SJSA1 (cell line): ENCODE measurements around the gene RND1. TPM values are rescaled to one million over a fixed set of nuclear protein-coding genes. Genes with fewer than 3 reads are reported as not detected.
A peak's percentile ranks its signal among the peaks of the same experiment; 100 is the strongest.
"Not testable (repeated sequence)": the region's sequence is repeated elsewhere in the genome, so short reads cannot be mapped to it uniquely, and the experiment has no call there.

Experiments
- DNase-seq, 2 experiments: peaks; one replicate each; pipeline ENCODE4 v3.0.0-alpha.2; 2015 to 2020; ENCODE audit warnings: low spot score in 2 of 2, low read depth in 1 of 2
- H3K27ac ChIP-seq: fragments of 250-450 bp; sonication (Bioruptor Pico); 2 replicates; pipeline ENCODE4 v1.5.1; 2020; ENCODE audit warnings: mild to moderate bottlenecking, moderate library complexity
- H3K27me3 ChIP-seq: fragments of 250-450 bp; sonication (Bioruptor Pico); replicated peaks from 2 replicates; pipeline ENCODE4 v1.5.1; 2020; ENCODE audit warnings: mild to moderate bottlenecking, moderate library complexity
- H3K36me3 ChIP-seq: fragments of 250-450 bp; sonication (Bioruptor Pico); 2 replicates; pipeline ENCODE4 v1.5.1; 2020; ENCODE audit warnings: mild to moderate bottlenecking
- H3K4me1 ChIP-seq: fragments of 250-450 bp; sonication (Bioruptor Pico); replicated peaks from 2 replicates; pipeline ENCODE4 v1.6.1; 2021; ENCODE audit warnings: mild to moderate bottlenecking
- H3K4me3 ChIP-seq: fragments of 250-450 bp; sonication (Bioruptor Pico); 2 replicates; pipeline ENCODE4 v1.5.1; 2020; ENCODE audit warnings: mild to moderate bottlenecking
- H3K9me3 ChIP-seq: fragments of 250-450 bp; sonication (Bioruptor Pico); replicated peaks from 2 replicates; pipeline ENCODE4 v1.5.1; 2020; ENCODE audit warnings: mild to moderate bottlenecking
- total RNA-seq: library from RNA; depleted of rRNA; stranded (reverse); fragments of >200 nt; shearing (Covaris generic); gene quantifications from 2 replicates; pipeline ENCODE4 v1.2.3, GENCODE V29; 2014

Gene RND1
- total RNA-seq, 1 experiment from 2014 or later = not detected

DNA sequence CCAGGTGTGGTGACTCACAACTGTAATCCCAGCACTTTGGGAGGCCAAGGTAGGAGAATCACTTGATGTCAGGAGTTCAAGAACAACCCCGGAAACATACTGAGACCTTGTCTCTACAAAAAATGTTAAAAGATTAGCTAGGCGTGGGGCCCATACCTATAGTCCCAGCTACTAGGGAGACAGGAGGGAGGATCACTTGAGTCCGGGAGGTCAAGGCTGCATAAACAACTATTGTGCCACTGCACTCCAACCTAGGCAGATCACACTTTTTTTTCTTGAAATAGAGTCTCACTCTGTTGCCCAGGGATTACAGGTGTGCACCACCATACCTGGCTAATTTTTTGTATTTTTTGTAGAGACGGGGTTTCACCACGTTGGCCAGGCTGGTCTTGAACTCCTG lies 6.1 kb downstream of the RND1 start:
- Histone ChIP-seq H3K9me3 (no peaks in the 10 kb centered on the region), H3K4me3 (no peak overlapping the region), H3K4me1 (no peaks in the 10 kb centered on the region), H3K36me3 (no peaks in the 10 kb centered on the region), H3K27ac (no peak overlapping the region), H3K27me3 (peaks cover 5% of the 10 kb centered on the region)
- DNase-seq = no peak

DNA sequence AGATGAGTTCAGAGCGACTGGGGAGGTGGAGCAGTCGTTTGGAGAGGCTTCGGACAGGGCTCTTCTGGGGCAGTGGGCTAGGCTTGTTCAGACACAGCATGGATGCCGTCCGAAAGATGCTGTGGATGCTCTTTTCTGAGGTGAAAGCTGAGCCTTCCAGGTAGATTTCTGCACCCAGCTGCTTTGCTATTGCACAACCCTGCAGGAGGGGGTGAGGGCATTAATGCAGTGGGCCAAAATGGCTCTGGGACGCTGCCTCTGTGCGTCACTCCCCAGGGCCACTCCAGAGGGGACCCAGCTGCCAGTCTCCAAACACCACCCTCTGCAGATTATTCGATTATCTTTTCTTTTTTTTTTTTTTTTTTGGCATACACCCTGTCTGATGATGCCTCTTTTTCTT lies 7.6 kb downstream of the RND1 start:
- Histone ChIP-seq H3K4me3 (no peak overlapping the region), H3K9me3 (no peaks in the 10 kb centered on the region), H3K4me1 (peaks cover 1% of the 10 kb centered on the region), H3K36me3 (no peaks in the 10 kb centered on the region), H3K27me3 (no peaks in the 10 kb centered on the region), H3K27ac (no peak overlapping the region)
- no peak for DNase-seq

DNA sequence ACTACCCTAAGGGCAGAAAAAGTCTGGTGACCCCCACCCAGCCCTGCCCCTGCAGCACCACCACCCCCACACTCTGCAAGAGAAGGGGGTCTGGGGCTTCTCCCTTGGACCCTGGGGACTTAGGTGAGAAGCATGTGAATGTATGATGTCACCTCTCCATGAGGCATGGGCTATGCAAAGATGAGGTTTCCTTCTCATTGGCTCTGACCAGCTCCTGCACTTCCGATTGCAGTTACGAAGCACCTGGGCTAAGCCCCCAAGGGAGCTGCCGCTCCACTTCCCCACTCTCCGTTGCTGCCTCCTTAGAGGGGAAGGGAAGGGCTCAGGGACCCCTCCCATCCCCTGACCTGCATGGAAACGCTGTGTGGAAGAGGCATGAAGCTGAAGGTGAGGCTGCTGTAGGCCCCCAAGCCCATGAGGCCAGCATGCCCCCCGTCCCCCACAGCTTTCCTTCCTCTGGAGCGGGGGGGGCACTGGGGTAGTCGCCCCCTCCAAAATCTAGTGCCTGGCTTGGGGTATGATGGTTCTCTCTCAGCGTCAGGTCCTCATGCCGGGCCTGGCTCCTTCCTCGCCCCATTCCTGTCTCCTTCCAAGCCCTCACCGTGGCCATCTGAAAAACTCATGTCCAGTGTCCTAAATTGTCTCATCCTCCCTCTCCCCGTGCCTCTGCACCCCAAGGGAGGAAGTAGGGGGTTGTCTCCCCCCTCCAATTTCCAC lies 8.2 kb downstream of the RND1 start:
- H3K36me3 ChIP-seq = no peaks in the 10 kb centered on the region
- H3K27me3 ChIP-seq = no peaks in the 10 kb centered on the region
- no peak overlapping the region for H3K4me3 ChIP-seq
- H3K9me3 ChIP-seq = no peaks in the 10 kb centered on the region
- peaks cover 7% of the 10 kb centered on the region for H3K4me1 ChIP-seq
- no peak overlapping the region for H3K27ac ChIP-seq
- DNase-seq = no peak

DNA sequence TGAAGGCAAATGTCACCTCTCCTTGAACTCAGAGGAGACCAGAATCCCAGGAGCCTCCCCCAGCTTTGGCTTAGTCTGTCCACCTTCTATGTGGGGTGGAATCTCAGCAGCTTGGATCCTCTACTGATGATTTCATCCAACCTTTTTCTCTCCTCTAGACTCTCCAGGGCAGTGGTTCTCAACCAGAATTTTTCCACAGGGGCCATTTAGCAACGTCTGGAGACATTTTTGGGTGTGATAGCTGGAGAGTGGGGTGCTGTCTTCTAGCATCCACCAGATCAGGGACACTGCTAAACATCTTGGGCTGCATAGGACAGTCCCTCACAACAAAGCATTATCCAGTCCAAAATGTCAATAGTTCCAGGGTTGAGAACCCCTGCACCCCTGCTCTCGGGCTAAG lies 9.3 kb downstream of the RND1 start:
- no peak for DNase-seq
- no peaks in the 10 kb centered on the region for H3K27me3 ChIP-seq
- H3K4me3 ChIP-seq = no peak overlapping the region
- H3K4me1 ChIP-seq = peaks cover 8% of the 10 kb centered on the region
- H3K36me3 ChIP-seq = peaks cover 3% of the 10 kb centered on the region; the same call in 1 of the 2 replicates
- no peak overlapping the region for H3K27ac ChIP-seq
- no peaks in the 10 kb centered on the region for H3K9me3 ChIP-seq

DNA sequence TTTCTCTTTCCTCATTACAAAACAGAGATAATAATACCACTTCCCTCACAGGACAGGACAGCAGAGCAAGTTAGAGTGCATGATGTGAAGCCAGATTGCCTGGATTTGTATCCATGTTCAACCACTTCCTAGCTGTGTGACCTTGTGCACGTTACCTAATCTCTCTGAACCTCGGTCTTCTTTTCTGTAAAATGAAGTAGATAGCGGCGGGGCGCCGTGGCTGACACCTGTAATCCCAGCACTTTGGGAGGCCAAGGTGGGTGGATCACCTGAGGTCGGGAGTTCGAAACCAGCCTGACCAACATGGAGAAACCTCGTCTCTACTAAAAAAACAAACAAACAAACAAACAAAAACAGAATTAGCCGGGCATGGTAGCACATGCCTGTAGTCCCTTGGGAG lies 10.7 kb downstream of the RND1 start:
- H3K9me3 ChIP-seq, H3K4me3 ChIP-seq, H3K27me3 ChIP-seq, H3K27ac ChIP-seq, DNase-seq: not testable (repeated sequence)
- Histone ChIP-seq H3K36me3 (peaks cover 14% of the 10 kb centered on the region), H3K4me1 (peaks cover 13% of the 10 kb centered on the region)

DNA sequence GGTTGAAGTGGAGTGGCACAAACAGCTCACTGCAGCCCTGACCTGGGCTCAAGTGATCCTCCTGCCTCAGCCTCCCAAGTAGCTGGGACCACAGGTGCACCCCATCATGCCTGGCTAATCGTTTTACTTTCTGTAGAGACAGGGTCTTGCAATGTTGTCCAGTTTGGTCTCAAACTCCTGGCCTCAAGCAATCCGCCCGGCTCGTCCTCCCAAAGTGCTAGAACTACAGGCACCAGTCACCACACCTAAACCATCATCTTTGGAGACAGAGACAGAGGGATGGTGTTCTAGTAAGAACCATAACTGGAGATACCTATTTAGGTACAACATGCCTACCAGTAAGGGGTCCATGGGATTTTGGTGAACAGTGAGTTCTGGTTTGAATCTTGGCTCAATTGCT lies 11.2 kb downstream of the RND1 start:
- DNase-seq = no peak
- Histone ChIP-seq H3K27me3 (no peaks in the 10 kb centered on the region), H3K4me1 (peaks cover 13% of the 10 kb centered on the region), H3K4me3 (no peak overlapping the region), H3K9me3 (no peaks in the 10 kb centered on the region), H3K27ac (no peak overlapping the region), H3K36me3 (peaks cover 19% of the 10 kb centered on the region)

DNA sequence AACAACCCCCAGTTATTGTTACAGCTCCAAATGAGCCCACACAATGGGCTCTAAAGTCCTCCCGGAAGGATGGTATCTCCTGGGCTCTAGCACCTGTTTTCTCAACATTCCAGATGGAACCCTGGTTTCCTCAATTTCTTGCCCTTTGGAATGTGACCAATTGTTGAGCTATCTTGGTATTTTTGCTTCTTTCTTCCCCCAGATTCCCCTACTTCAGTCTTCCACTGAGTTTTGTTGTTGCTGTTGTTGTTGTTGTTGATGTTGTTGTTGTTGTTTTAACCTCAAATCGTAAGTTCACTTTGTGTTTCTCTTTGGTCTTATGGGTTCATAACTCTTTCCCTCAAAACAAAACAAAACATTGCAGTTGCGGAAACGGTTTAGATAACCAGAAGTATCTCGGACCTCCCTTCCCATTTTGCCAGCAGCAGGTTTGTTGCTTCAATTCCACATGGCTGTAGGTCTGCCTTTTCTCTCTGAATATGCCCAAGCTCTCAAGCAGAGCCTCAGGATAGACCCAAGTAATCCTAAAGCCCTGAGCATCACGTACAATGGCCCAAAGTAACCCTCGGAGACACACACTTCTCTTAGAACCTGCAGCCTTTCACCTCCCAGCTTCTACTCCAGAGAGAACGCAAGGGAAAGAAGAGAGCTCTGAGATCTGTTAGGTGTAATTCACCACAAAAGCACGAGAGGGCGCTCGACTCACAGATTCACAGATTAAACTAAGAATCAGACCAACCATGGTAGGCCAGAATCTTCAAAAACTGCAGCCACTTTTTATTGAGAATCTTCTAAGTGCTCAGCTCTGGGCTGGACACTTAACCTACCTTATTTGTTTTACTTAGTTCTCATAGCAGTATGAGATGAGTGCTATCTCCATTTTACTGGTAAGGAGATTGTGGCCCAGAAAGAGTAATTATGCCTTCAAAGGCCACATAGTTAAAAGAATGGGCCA lies 12.7 kb downstream of the RND1 start:
- peaks cover 13% of the 10 kb centered on the region for H3K4me1 ChIP-seq
- peak overlapping the region; percentile 68 for H3K4me3 ChIP-seq
- 0 out of 2 replicates have a peak overlapping the region, but pooled peaks have one; percentile 2 for H3K27ac ChIP-seq
- peaks cover 19% of the 10 kb centered on the region for H3K36me3 ChIP-seq
- H3K9me3 ChIP-seq = no peaks in the 10 kb centered on the region
- no peaks in the 10 kb centered on the region for H3K27me3 ChIP-seq
- peak; percentile 81 to 88 for DNase-seq

DNA sequence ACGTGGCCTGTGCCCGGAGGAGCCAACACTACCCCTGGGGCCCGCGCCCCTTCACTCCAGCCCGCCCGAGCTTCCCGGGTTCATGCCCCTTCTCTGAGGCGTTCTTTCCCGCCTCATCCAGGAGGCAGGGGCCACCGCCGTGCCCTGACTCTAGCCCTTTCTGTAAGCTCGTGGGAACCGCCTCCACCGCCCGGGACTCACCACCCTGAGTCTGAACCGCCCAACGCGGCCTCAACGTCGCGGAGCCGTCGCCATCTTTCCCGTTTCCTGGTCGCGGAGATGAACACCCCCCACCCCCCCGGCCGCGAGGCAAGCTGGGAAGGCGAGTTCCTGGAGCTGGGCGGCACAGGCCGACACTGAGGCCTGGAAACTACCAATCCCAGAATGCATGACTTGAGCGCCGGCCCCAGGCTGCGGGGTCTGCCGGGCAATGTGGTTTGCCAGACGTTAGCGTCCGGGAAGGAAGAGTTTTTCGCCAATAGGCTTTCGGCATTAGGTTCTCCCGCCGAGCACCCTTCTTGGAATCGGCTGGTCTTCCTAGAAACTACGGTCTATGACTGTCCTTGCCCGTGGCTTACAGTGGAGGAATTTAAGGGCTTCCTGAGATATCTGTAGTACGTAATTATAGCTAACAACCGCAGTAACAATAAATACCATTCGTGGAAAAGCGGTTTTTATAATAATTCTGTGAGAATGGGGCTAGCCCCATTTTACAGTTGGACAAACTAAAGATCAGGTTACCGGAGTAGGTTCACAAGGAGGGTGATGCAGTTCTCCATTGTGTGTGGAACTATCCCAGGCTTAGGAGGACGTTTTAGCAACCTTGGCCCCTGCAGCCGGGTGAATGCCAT lies 13.6 kb downstream of the RND1 start, which contains the start of gene DDX23:
DDX23 (minus strand) TSS at position 281 of the 851 bp plus-strand sequence. CDS start 6,381 bp downstream, outside the sequence.
- Histone ChIP-seq H3K27ac (peak within 1 kb of the TSS; percentile 58), H3K36me3 (peaks cover 23% of the 10 kb centered on the region), H3K9me3 (no peaks in the 10 kb centered on the region), H3K27me3 (no peaks in the 10 kb centered on the region), H3K4me3 (peak within 1 kb of the TSS; percentile 68), H3K4me1 (peaks cover 13% of the 10 kb centered on the region)
- DNase-seq = peak; percentile 91 to 96

DNA sequence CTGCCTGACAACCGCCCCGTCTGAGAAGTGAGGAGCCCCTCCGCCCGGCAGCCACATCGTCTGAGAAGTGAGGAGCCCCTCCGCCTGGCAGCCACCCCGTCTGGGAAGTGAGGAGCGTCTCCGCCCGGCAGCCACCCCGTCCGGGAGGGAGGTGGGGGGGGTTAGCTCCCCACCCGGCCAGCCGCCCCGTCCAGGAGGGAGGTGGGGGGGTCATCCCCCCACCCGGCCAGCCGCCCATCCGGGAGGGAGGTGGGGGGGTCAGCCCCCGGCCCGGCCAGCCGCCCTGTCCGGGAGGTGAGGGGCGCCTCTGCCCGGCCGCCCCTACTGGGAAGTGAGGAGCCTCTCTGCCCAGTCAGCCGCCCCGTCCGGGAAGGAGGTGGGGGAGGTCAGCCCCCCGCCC lies 23.6 kb downstream of the RND1 start:
- peaks cover 76% of the 10 kb centered on the region for H3K36me3 ChIP-seq
- H3K4me3 ChIP-seq, H3K27ac ChIP-seq, H3K4me1 ChIP-seq, H3K27me3 ChIP-seq, H3K9me3 ChIP-seq, DNase-seq: not testable (repeated sequence)

DNA sequence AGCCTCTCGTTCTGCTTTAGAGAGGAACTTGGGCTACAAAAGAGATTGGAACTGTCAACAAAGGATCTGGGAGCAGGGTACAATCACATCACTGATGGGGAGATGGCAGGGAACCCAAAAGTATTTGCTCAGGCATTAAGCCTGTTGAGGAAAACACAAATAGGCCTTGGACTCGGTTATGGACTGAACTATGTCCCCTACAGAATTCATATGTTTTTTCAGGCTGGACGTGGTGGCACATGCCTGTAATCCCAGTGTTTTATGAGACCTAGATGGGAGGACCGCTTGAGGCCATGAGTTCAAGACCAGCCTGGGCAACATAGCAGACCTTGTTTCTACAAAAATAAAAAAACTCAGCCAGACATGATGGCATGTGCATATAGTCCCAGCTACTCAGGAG lies 27.6 kb downstream of the RND1 start:
- H3K27ac ChIP-seq = no peak overlapping the region
- DNase-seq = no peak
- no peaks in the 10 kb centered on the region for H3K9me3 ChIP-seq
- no peaks in the 10 kb centered on the region for H3K4me1 ChIP-seq
- H3K27me3 ChIP-seq = no peaks in the 10 kb centered on the region
- H3K36me3 ChIP-seq = peaks cover 82% of the 10 kb centered on the region
- H3K4me3 ChIP-seq = no peak overlapping the region

DNA sequence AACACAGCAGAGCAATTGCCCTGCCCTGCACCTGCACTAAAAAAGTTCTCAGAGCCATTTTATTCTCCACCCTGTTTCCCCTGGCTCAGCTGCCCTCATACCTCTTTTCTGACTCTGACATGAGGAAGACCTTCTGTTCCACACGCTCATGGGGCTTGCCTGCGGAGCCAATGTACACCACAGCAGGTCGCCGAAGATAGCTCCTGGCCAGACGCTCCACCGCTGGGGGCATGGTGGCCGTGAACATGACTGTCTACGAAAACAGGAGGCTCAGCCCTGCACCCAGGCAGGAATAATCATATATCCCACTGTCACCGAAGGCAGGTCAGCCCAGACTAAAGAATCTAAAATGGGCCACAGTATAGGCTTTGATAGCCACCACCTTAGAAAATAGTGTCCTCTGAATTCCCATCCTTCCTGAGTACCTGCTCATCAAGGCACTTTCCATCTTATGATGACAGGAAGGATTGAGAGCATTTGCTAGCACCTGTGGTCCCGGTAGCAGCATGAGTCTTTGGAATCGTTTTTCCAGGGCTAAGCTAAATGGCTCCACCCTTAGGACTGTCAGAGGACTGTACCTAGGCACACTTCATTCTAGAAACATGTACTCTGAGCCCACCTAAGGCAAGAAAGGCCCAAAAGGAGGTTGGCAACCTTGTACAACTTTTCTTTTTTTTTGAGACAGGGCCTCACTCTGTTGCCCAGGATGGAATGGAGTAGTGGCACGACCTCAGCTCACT lies 33.2 kb downstream of the RND1 start:
- Histone ChIP-seq H3K4me3 (no peak overlapping the region), H3K27me3 (no peaks in the 10 kb centered on the region), H3K36me3 (peaks cover 100% of the 10 kb centered on the region), H3K4me1 (no peaks in the 10 kb centered on the region), H3K27ac (no peak overlapping the region), H3K9me3 (no peaks in the 10 kb centered on the region)
- DNase-seq = no peak

DNA sequence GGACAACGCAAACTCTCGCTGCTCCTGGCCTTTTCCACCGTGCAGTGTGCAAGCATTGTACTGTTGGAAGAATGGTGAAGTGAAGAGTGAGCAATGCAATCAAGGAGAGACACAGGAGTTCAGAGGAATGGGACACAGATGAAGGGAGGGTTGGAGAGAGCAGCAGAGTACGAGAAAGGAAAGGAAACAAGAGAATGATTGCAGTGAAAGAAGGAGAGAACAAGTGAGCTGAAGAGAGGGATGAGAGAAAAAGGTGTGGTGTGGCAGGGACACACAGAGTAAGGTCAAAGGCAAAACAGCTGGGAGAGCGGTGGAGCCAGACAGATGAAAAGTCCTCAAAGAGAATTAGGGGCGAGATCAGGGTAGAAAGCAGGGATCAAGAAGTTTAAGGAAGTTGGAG lies 34.4 kb downstream of the RND1 start:
- H3K27me3 ChIP-seq = no peaks in the 10 kb centered on the region
- no peak overlapping the region for H3K4me3 ChIP-seq
- DNase-seq = no peak
- H3K4me1 ChIP-seq = no peaks in the 10 kb centered on the region
- no peak overlapping the region for H3K27ac ChIP-seq
- H3K36me3 ChIP-seq = peaks cover 94% of the 10 kb centered on the region
- H3K9me3 ChIP-seq = no peaks in the 10 kb centered on the region
